Esophagus squamous epithelium (tissue), 5 donors: ENCODE results near the gene RALGAPB. TPM values are rescaled to one million over a fixed set of nuclear protein-coding genes. Genes with fewer than 3 reads are reported as not detected.

Experiments
- DNase-seq: peaks from one replicate; lab custom pipeline; 2025; lab: John Stamatoyannopoulos, UW
- H3K27ac ChIP-seq, 4 donors: fragments of 200-600 bp; sonication (generic); one replicate each; pipeline ENCODE4 v1.5.1; 2016 to 2019; ENCODE audit warnings: mild to moderate bottlenecking in 1 of 4
- H3K27me3 ChIP-seq, 4 donors: fragments of 200-600 bp; sonication (generic); 1 replicate in 3 of 4; 2 replicates in 1 of 4; pipeline versions ENCODE4 v1.5.1 to v1.6.0; 2017 to 2021; ENCODE audit warnings: antibody characterized with exemption in 1 of 4
- H3K36me3 ChIP-seq, 3 donors: fragments of 200-600 bp; sonication (generic); one replicate each; pipeline ENCODE4 v1.5.1; 2016 to 2019
- H3K4me1 ChIP-seq, 3 donors: fragments of 200-600 bp; sonication (generic); one replicate each; pipeline ENCODE4 v1.5.1; 2017 to 2019
- H3K4me3 ChIP-seq, 4 donors: fragments of 200-600 bp; sonication (generic); 1 replicate in 3 of 4; 2 replicates in 1 of 4; pipeline ENCODE4 v1.5.1; 2016 to 2019; ENCODE audit warnings: mild to moderate bottlenecking in 2 of 4, moderate library complexity in 1 of 4
- H3K9me3 ChIP-seq, 3 donors: fragments of 200-600 bp; sonication (generic); one replicate each; pipeline ENCODE4 v1.5.1; 2016 to 2019
- POLR2A ChIP-seq, 4 donors: fragments of 450-650 bp; IDR thresholded peaks; one replicate each; pipeline ENCODE4 v1.6.1; 2017; ENCODE audit warnings: antibody characterized with exemption in 4 of 4, mild to moderate bottlenecking in 4 of 4, moderate library complexity in 3 of 4
- whole genome bisulfite sequencing, 2 donors: methylation state at CpG; one replicate each; pipeline ENCODE4 v1.1.5; 2018; 5-methylcytosine and 5-hydroxymethylcytosine counted together
- intact Hi-C: fragments of 100-400 bp; cut with DNase I; formaldehyde crosslinking; loops from one replicate; pipeline ENCODE4 v1.15.0; 2022
- total RNA-seq, 4 donors: library from RNA; depleted of rRNA; stranded (reverse); fragments of >200 nt; gene quantifications; one replicate each; pipeline ENCODE4 v1.1.0, GENCODE V29; 2016
- TF ChIP-seq, protein P1 (sequence below), 6 experiments: fragments of 450-650 bp in 4 of 6; fragments of 200-600 bp in 2 of 6; sonication (generic) in 2 of 6; IDR thresholded peaks; one replicate each; pipeline ENCODE4 v1.5.1; 2016 to 2019; ENCODE audit warnings: antibody characterized with exemption in 6 of 6, mild to moderate bottlenecking in 4 of 6, moderate library complexity in 4 of 6
- donor health status: DM: yes; HTN: yes; CAD: no.

The RALGAPB gene
- total RNA-seq, 4 donors from 2014 or later = 17.4 to 38.5 (median 26.9) TPM

DNA sequence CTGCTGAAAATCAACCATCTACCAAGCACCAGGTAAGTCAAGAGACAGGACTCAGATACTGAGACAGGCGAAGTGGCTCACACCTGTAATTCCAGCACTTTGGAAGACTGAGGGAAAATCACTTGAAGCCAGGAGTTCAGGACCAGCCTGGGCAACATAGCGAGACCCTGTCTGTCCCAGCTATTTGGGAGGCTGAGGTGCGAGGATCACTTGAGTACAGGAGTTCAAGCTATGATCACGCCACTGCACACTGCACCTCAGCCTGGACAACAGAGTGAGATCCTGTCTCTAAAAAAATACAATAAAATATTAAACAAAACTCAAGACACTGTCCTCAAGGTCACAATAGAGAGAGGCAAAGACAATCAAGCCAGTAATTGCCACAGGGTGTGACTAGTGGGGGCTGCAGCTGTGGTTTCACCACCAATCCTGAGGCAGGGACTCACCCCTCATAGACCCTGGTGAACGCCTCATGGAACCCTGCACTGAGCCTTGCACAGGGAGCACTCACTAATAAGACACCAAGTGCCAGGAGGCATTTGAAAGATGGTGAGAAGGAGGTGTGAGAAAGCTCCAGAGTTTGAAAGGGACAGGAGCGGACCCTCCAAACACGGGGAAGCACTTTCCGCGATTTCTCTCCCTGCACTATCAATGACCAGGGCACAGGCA, 39.2 kb upstream of the RALGAPB start:
- Histone ChIP-seq H3K36me3 (peaks cover 18 to 57% (median 42%) of the 10 kb centered on the region in 3 donors), H3K27ac (peak overlapping the region in 2 of 4 donors; percentile 83), H3K27me3 (no peaks in the 10 kb centered on the region), H3K9me3 (no peaks in the 10 kb centered on the region), H3K4me1 (peaks cover 12 to 49% (median 16%) of the 10 kb centered on the region in 3 donors), H3K4me3 (peak overlapping the region; percentile 61 to 84 (median 68))
- no peak for DNase-seq
- WGBS, 2 donors = 82 to 85% methylated on average over 5 to 8 of the region's 9 CpGs
- TF ChIP-seq, protein P1, sequence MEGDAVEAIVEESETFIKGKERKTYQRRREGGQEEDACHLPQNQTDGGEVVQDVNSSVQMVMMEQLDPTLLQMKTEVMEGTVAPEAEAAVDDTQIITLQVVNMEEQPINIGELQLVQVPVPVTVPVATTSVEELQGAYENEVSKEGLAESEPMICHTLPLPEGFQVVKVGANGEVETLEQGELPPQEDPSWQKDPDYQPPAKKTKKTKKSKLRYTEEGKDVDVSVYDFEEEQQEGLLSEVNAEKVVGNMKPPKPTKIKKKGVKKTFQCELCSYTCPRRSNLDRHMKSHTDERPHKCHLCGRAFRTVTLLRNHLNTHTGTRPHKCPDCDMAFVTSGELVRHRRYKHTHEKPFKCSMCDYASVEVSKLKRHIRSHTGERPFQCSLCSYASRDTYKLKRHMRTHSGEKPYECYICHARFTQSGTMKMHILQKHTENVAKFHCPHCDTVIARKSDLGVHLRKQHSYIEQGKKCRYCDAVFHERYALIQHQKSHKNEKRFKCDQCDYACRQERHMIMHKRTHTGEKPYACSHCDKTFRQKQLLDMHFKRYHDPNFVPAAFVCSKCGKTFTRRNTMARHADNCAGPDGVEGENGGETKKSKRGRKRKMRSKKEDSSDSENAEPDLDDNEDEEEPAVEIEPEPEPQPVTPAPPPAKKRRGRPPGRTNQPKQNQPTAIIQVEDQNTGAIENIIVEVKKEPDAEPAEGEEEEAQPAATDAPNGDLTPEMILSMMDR (IDR thresholded peaks at IDR 0.05) = no peak
- TF ChIP-seq POLR2A (IDR thresholded peaks at IDR 0.05) = no peak
- intact Hi-C loops = no loop called here

DNA sequence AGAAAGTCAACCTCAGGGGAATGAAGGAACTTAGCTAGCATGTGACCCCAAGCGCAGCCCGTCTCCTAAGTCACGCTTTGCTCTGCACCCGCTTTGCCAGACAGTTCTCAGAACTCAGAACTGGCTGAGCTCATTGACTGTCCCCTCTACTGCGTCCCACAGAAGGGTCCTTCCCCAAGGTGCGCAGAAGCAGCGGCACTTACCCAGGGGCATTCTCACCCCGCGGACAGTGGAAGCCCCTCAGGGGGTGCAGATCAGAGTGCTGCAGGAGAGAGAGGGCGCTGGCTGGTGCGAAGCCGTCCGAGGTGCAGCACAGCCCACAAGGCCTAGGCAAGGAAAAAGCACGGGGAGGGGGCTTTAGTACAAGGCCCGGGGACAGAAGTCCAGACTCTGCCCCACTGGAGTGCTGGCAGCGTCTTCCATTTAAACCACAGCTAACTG, 38.3 kb upstream of the RALGAPB start:
- WGBS, 2 donors = 3% methylated on average over 3 to 5 of the region's 16 CpGs
- no peaks in the 10 kb centered on the region for H3K9me3 ChIP-seq
- peaks cover 12 to 43% (median 16%) of the 10 kb centered on the region in 3 donors for H3K4me1 ChIP-seq
- intact Hi-C loops = no loop called here
- H3K4me3 ChIP-seq = peak overlapping the region; percentile 61 to 84 (median 68)
- no peaks in the 10 kb centered on the region for H3K27me3 ChIP-seq
- no peak for DNase-seq
- H3K27ac ChIP-seq = peak overlapping the region; percentile 83 to 90 (median 84)
- TF ChIP-seq, protein P1 (IDR thresholded peaks at IDR 0.05) = no peak
- TF ChIP-seq POLR2A (IDR thresholded peaks at IDR 0.05) = no peak
- peaks cover 9 to 49% (median 33%) of the 10 kb centered on the region in 3 donors for H3K36me3 ChIP-seq

DNA sequence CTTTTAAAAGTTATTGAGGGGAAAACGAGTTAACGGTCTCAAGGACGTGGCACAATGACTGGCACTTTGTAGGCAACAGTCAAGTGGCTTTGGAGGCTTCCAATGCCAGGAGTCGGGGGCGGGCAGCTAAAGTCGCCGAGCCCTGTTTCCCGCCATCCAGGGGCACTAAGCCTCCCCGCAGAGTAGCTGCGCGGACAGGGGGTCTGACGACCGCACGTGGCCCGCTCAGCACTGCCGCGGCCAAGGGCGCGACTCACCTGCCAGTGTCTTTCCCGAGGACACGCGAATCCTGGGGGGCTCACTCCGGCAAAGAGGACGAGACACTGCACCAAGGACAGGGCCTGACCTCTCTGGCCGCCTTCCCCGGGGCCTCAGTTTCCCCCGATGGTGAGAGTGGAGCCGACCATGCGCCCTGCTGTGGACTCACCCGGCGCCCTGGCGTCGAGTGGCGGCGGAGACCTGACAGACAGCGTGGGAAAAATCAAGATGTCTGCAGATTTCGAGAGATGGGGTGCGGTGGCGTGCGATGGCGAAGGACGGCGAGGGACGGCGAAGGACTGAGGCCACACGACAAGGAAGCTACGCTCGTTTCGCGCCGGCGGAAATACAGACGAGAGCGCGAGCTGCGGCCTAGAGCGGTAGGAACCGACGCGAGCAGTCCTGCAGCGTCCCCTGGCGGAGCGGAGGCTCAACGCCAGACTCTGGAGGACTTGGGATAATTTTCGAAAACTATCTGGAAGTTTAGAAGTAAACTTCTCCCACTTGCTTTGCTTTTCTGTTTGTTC, 37.7 kb upstream of the RALGAPB start, which contains the start of gene SNHG17:
TSS of gene SNHG17 (minus strand) at position 559 of the 785 bp plus-strand sequence.
- Histone ChIP-seq H3K36me3 (peaks cover 4 to 42% (median 27%) of the 10 kb centered on the region in 3 donors), H3K9me3 (no peaks in the 10 kb centered on the region), H3K27me3 (no peaks in the 10 kb centered on the region), H3K4me1 (peaks cover 12 to 43% (median 16%) of the 10 kb centered on the region in 3 donors), H3K4me3 (peak within 1 kb of the TSS; percentile 61 to 84 (median 68)), H3K27ac (peak within 1 kb of the TSS; percentile 83 to 90 (median 84))
- DNase-seq = peak; percentile 47
- TF ChIP-seq, protein P1 (IDR thresholded peaks at IDR 0.05) = peak; percentile 97 to 100 (median 100)
- TF ChIP-seq POLR2A (IDR thresholded peaks at IDR 0.05) = peak in 2 of 4 donors; percentile 50 to 68
- 0 to 1% methylated on average over 25 to 34 of the region's 65 CpGs for WGBS, 2 donors
- intact Hi-C loops = no loop called here

DNA sequence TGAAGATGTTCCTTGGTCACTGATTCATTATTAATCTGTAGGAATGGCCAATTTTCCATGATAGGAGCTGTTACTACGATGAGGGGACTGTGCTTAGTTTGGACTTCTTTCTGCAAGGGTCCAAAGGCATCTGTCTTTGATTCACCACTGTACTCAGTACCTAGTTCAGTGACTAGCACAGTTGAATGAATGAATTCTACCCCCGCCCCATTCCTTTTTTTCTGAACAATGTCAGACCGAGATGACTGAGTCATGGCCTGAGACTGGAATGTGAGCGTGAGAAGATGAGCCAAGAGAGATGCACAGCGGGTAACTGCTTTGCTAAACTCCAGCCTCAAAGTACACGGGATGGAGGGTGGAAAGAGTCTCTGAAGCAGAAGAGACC, 37.1 kb upstream of the RALGAPB start:
- Histone ChIP-seq H3K4me1 (peaks cover 12 to 40% (median 16%) of the 10 kb centered on the region in 3 donors), H3K4me3 (peak overlapping the region in 2 of 4 donors; percentile 61 to 75), H3K27ac (peak overlapping the region in 2 of 4 donors; percentile 83), H3K9me3 (no peaks in the 10 kb centered on the region), H3K36me3 (peaks cover 0 to 36% (median 21%) of the 10 kb centered on the region in 3 donors), H3K27me3 (no peaks in the 10 kb centered on the region)
- WGBS, 2 donors = 48 to 52% methylated on average over 6 of the region's 6 CpGs
- DNase-seq = no peak
- TF ChIP-seq, protein P1 (IDR thresholded peaks at IDR 0.05) = no peak
- TF ChIP-seq POLR2A (IDR thresholded peaks at IDR 0.05) = no peak
- intact Hi-C loops = no loop called here
